GM12874 (cell line): ENCODE data around the gene BPIFB1.

Experiments used
- CTCF ChIP-seq: IDR thresholded peaks from 2 replicates; pipeline ENCODE4 v1.5.1; 2011; ENCODE audit warnings: low read depth, mild to moderate bottlenecking, control low read depth, low read length, moderate library complexity; ENCODE audit not compliant: insufficient read depth

BPIFB1 gene, protein sequence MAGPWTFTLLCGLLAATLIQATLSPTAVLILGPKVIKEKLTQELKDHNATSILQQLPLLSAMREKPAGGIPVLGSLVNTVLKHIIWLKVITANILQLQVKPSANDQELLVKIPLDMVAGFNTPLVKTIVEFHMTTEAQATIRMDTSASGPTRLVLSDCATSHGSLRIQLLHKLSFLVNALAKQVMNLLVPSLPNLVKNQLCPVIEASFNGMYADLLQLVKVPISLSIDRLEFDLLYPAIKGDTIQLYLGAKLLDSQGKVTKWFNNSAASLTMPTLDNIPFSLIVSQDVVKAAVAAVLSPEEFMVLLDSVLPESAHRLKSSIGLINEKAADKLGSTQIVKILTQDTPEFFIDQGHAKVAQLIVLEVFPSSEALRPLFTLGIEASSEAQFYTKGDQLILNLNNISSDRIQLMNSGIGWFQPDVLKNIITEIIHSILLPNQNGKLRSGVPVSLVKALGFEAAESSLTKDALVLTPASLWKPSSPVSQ

DNA sequence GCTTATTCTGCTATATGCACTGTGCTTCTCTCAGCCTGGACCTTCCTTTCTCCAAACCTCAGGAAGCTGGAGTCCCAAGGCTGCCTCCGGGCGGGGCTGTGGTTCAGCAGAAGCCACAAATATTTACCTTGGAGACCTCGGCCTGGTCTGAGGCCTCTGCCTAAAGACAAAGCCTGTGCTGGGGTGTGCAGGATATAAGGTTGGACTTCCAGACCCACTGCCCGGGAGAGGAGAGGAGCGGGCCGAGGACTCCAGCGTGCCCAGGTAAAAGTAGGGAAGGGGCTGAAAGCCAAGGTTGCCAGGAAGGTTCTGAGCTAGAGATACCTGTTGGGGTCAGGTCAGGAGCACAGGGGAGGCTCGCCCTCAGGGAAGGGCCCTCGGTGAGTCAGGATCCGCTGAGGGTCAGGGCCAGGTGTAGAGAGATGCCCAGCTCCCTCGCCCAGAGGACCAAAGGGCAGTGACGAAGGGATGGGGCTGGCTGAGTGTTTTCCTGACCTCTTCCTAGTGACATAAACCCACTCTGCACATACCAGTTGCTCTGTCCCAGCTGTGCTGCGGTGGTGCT lies at the start of gene BPIFB1:
TSS of gene BPIFB1 (plus strand) at position 224 of the 565 bp plus-strand sequence. CDS start 2,860 bp downstream, outside the sequence.
- no peak for TF ChIP-seq CTCF

DNA sequence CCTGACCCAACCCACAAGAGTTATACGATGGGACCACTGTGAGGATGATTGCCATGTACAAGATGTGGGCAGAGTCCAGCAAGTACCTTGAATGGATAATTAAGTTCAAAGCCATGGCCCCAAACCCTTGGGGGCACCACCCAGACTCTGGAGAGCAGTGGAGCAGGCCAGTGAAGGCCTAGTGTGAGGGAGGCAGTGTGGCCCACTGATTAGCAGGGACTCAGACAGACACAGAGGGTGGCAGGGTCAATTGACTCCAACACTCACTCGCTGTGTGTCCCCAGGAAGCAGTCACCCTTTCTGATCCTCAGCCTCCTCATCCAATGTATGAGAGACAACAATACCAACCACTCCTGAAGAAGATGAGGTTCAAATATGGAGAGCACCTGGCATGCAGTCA lies 49.0 kb upstream of the BPIFB1 start:
- no peak for TF ChIP-seq CTCF

DNA sequence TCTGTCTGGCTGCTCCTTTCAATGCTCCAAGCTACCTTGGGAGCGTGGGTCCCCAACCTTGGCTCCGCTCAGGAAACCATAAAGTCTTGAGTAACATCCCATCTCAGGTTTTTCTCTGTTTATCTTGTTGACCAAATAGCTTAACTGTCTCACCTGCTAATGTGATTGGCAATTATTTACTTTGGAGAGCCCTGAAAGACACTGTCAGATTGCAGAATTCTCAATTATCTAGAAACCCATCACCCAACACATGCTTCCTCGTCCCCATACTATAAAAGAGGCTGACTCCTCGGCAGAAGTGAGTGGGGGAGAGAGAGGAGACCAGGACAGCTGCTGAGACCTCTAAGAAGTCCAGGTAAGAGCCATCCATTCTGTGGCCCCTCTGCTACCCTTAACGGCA lies 47.3 kb upstream of the BPIFB1 start, which contains the start of gene BPIFA1:
TSS of gene BPIFA1 (plus strand) at position 301 of the 400 bp plus-strand sequence. CDS start 1,716 bp downstream, outside the sequence.
- TF ChIP-seq CTCF = no peak

GRCh38 chr20:33236351-33236750 lies 46.7 kb upstream of the BPIFB1 start:
- TF ChIP-seq CTCF = no peak

GRCh38 chr20:33237989-33238388 lies 45.0 kb upstream of the BPIFB1 start:
- TF ChIP-seq CTCF = no peak

- TF ChIP-seq CTCF = no peak
These were observed 43.6 kb upstream of the BPIFB1 start for GRCh38 chr20:33239418-33239817.

DNA sequence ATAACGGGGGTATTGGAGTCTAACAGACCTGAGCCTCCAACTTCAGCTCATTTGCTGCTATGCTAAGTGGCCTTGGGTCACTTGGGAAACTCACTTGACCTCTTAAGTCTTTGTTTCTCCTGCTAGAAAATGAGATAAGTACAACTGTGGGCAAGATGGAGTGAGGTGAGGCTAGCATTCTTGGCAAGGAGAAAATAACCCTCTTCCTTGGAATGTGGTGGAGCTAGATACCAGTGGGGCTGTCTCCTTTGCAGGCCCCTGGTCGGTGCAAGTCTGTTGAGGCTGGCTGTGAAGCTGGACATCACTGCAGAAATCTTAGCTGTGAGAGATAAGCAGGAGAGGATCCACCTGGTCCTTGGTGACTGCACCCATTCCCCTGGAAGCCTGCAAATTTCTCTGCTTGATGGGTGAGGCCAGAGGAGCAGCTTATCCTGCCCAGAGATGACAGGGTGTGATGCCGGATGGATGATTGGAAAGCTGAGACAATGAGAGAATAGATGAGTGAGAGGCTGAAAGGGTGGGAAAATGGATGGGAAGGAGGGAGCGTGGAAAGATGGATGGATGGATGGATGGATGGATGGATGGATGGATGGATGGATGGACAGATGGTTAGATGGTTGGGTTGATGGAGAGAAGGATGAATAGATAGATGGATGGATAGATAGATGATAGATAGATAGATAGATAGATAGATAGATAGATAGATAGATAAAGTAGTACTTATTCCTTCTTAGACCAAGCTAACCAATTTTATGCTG lies 42.9 kb upstream of the BPIFB1 start:
- TF ChIP-seq CTCF = no peak
